GM12874 (cell line): ENCODE data around the gene HDDC3.
A peak's percentile ranks its signal among the peaks of the same experiment; 100 is the strongest.

Source experiments
- TF ChIP-seq, protein P1 (sequence below): IDR thresholded peaks from 2 replicates; pipeline ENCODE4 v1.5.1; 2011; ENCODE audit warnings: low read depth, mild to moderate bottlenecking, control low read depth, low read length, moderate library complexity; ENCODE audit not compliant: insufficient read depth

Gene HDDC3

GRCh38 chr15:90934256-90934948, 2.1 kb upstream of the HDDC3 start:
- TF ChIP-seq, protein P1, sequence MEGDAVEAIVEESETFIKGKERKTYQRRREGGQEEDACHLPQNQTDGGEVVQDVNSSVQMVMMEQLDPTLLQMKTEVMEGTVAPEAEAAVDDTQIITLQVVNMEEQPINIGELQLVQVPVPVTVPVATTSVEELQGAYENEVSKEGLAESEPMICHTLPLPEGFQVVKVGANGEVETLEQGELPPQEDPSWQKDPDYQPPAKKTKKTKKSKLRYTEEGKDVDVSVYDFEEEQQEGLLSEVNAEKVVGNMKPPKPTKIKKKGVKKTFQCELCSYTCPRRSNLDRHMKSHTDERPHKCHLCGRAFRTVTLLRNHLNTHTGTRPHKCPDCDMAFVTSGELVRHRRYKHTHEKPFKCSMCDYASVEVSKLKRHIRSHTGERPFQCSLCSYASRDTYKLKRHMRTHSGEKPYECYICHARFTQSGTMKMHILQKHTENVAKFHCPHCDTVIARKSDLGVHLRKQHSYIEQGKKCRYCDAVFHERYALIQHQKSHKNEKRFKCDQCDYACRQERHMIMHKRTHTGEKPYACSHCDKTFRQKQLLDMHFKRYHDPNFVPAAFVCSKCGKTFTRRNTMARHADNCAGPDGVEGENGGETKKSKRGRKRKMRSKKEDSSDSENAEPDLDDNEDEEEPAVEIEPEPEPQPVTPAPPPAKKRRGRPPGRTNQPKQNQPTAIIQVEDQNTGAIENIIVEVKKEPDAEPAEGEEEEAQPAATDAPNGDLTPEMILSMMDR: peak; percentile 95

- TF ChIP-seq, protein P1: no peak
These were observed 952 bp upstream of the HDDC3 start for GRCh38 chr15:90933301-90933700.

- TF ChIP-seq, protein P1: no peak
These were observed 277 bp upstream of the HDDC3 start for GRCh38 chr15:90932660-90932991.

- TF ChIP-seq, protein P1: no peak
These were observed 848 bp downstream of the HDDC3 start for GRCh38 chr15:90931575-90931827.

DNA sequence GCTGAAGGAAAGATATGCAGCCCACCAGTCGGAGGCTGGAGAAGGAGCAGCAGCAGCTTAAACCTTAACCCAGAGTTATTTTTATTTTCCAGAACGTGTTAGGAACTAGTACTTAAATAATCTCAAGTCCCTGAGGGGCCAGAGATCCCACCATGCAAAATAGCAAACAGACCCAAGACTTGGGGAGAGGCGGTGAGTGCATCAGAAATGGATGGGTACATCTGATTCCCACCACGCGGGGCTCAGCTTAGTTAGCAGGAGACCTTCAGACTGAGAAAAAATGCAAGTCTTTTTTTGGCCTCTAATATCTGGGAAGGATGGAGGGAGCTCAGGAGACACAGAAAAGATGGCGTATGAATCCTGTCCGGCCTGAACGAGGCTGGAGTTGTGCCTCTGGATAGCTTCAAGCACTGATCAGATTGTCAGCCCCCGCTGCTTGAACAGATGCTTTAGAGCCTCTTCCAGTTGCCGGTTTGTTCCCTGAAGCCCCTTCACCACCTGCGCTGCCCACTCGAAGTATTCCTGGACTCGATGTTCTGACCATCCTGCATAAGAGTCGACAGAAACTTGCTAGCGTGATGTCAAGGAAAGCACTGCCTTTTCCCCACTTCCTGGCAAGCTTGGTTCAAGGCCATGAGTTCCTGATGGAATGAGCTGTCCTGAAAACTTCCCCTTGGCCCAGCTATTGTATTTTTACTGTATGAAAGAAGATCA, 1.3 kb downstream of the HDDC3 start:
- TF ChIP-seq, protein P1: no peak

GRCh38 chr15:90929246-90930019, 2.9 kb downstream of the HDDC3 start:
- TF ChIP-seq, protein P1: no peak

- TF ChIP-seq, protein P1: no peak
These were observed 8.0 kb downstream of the HDDC3 start for GRCh38 chr15:90924375-90924774.
